BLaER1 treated with 17β-estradiol and CSF1 and Interleukin-3, amounts not matched to agents 10 nM and 100 nM (cell line): ENCODE results near the gene CARD10.
A peak's percentile ranks its signal among the peaks of the same experiment; 100 is the strongest.

Experiments
- H3K27ac ChIP-seq, 11 experiments: shearing (Covaris generic); formaldehyde crosslinking; 2 replicates each; pipeline ENCODE4 v1.8.1; 2022
- H3K27me3 ChIP-seq, 11 experiments: shearing (Covaris generic); formaldehyde crosslinking; 2 replicates each; pipeline ENCODE4 v1.8.1; 2022
- H3K36me3 ChIP-seq, 11 experiments: shearing (Covaris generic); formaldehyde crosslinking; 2 replicates each; pipeline ENCODE4 v1.8.1; 2022
- H3K4me1 ChIP-seq, 10 experiments: shearing (Covaris generic); formaldehyde crosslinking; 2 replicates each; pipeline ENCODE4 v1.8.1; 2022
- H3K4me2 ChIP-seq, 11 experiments: shearing (Covaris generic); formaldehyde crosslinking; 2 replicates each; pipeline ENCODE4 v1.8.1; 2022
- H3K4me3 ChIP-seq, 10 experiments: shearing (Covaris generic); formaldehyde crosslinking; 2 replicates each; pipeline ENCODE4 v1.8.1; 2022
- H3K9ac ChIP-seq, 11 experiments: shearing (Covaris generic); formaldehyde crosslinking; 2 replicates each; pipeline ENCODE4 v1.8.1; 2022
- H3K9me3 ChIP-seq, 11 experiments: shearing (Covaris generic); formaldehyde crosslinking; replicated peaks in 1 of 11; 2 replicates each; pipeline ENCODE4 v1.8.1; 2022
- H4K20me1 ChIP-seq, 11 experiments: shearing (Covaris generic); formaldehyde crosslinking; 2 replicates each; pipeline ENCODE4 v1.8.1; 2022
- Cebpa-rat ChIP-seq, 11 experiments: shearing (Covaris generic); IDR thresholded peaks; 2 replicates each; pipeline ENCODE4 v1.8.1; 2022

The CARD10 gene

DNA sequence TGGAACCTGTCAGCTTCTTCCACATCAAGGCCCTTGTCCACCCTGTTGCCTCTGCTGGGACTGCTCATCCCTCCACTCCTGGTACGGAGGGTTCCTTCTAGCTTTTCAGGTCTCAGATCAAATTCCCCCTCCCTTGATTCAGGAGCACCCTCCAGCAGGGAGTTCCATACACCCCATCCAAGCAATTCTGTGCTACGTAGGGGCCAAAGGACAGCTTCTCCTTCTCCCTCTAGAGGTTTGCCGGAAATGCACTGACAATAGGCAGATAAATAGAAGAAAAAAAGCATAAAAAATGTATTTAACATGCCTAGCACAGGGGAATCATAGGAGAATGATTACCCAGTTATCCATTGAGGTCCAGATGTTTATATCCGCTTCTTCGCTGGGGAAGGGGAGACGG, 3.3 kb upstream of the CARD10 start:
- Histone ChIP-seq H3K9me3 (no peaks in the 10 kb centered on the region), H3K9ac (no peak overlapping the region), H3K36me3 (no peaks in the 10 kb centered on the region), H3K4me2 (no peak overlapping the region), H3K27me3 (peaks cover 50 to 64% (median 58%) of the 10 kb centered on the region in 11 experiments), H4K20me1 (peaks cover 0 to 30% (median 12%) of the 10 kb centered on the region in 11 experiments; a peak in 12 of 22 replicates), H3K4me3 (no peak overlapping the region), H3K27ac (no peak overlapping the region), H3K4me1 (peaks cover 12 to 43% (median 34%) of the 10 kb centered on the region in 10 experiments)
- no peak for TF ChIP-seq Cebpa-rat (IDR thresholded peaks at IDR 0.05)

DNA sequence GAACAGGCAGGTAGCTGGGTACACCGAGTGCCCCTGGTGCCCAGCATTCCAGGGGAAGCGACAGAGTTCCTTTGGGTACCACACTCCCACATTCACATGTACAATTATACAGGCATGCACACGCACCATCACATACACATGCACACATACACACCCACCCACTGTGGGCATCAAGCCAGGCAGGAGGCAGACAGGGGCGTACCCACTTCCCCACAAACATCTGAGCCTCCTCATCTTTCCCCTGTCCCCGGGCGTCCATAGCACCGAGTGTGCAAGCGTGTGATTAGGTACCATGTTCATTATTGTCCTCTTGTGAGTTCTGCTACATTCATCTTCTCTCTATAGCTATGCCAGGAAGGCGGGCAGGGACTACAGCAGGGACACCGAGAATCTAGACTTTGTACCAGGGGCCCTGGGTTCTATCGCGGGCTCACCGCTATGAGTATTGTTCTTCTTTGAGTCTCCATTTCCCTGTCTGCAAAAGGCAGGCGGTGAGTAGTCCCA, 2.1 kb upstream of the CARD10 start:
- Histone ChIP-seq H3K9ac (no peak overlapping the region), H3K9me3 (no peaks in the 10 kb centered on the region), H4K20me1 (peaks cover 0 to 30% (median 12%) of the 10 kb centered on the region in 11 experiments; a peak in 12 of 22 replicates), H3K4me1 (peaks cover 12 to 36% (median 29%) of the 10 kb centered on the region in 10 experiments), H3K27me3 (peaks cover 52 to 76% (median 70%) of the 10 kb centered on the region in 11 experiments), H3K36me3 (no peaks in the 10 kb centered on the region), H3K4me2 (no peak overlapping the region), H3K27ac (no peak overlapping the region), H3K4me3 (no peak overlapping the region)
- no peak for TF ChIP-seq Cebpa-rat (IDR thresholded peaks at IDR 0.05)

DNA sequence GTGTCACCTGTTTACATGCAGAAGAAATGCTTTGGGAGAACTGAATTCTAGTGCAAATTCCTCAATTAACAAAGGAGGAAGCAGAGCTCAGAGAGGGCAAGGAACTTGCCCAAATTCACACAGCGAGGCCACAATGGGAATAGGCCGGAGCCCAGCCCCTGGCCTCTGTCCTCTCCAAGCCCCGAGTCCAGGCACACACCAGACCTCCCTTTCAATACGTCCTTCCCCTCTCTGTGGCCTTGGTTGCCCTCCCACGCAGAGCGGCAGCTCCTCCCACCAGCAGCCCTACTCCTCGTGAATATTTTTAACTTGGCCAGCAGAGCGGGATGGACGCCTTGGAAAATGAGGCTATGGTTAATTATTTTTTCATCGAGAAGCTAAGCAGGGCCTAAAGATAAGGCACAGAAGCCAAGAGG, 1.6 kb upstream of the CARD10 start:
- H3K36me3 ChIP-seq = no peaks in the 10 kb centered on the region
- H4K20me1 ChIP-seq = peaks cover 0 to 30% (median 12%) of the 10 kb centered on the region in 11 experiments; a peak in 12 of 22 replicates
- H3K27me3 ChIP-seq = peaks cover 57 to 81% (median 75%) of the 10 kb centered on the region in 11 experiments
- TF ChIP-seq Cebpa-rat (IDR thresholded peaks at IDR 0.05) = no peak
- H3K4me3 ChIP-seq = no peak overlapping the region
- H3K27ac ChIP-seq = no peak overlapping the region
- H3K9me3 ChIP-seq = no peaks in the 10 kb centered on the region
- H3K9ac ChIP-seq = no peak overlapping the region
- H3K4me2 ChIP-seq = 0 out of 22 replicates have a peak overlapping the region, but pooled peaks of 1 of the 11 experiments have one; percentile 19
- peaks cover 12 to 31% (median 25%) of the 10 kb centered on the region in 10 experiments for H3K4me1 ChIP-seq

DNA sequence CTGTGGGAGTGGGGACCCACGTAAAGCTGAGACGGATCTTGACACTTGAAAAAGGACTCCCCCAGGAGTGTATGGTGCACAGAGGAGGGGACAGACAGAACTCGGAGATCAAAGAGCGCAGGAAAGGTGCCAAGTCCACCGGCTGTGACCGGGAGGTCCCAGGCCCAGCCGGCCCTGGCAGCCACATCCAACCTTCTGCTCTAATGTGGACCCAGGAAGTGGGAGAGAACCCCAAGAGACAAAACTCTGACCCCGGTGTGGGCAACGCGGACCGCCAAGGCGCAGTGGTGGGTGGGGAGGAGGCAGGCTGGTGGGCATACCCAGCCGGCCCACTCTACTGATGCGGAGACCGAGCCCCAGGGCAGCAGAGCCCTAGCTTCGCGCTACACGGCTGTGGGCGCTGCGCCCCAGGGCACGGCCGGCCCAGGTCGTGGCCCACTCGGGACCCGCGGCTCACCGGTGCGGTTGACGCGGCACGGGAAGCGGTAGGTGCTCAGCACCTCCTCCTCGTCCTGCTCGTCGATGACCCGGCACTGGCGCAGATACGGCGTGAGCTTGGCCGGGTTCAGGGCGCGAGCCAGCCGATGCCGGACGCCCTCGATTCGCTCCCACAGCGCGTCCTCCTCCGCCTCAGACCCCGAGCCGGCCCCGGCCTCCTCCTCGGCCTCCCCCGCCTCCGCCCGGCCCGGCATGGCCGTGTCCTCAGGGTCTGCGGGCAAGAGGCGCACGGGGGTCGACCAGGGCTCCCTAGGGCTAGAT, 527 bp downstream of the CARD10 start:
- no peak for TF ChIP-seq Cebpa-rat (IDR thresholded peaks at IDR 0.05)
- Histone ChIP-seq H3K4me3 (peak overlapping the region; percentile 51 to 72 (median 60)), H3K4me1 (peaks cover 11 to 20% (median 15%) of the 10 kb centered on the region in 10 experiments), H3K9me3 (no peaks in the 10 kb centered on the region), H3K9ac (peak overlapping the region in 9 of 11 experiments; percentile 41 to 75 (median 59); a peak in 14 of 22 replicates), H3K36me3 (no peaks in the 10 kb centered on the region), H4K20me1 (peaks cover 0 to 30% (median 12%) of the 10 kb centered on the region in 11 experiments; a peak in 12 of 22 replicates), H3K27ac (no peak overlapping the region), H3K4me2 (peak overlapping the region; percentile 86 to 96 (median 92)), H3K27me3 (peaks cover 71 to 96% (median 92%) of the 10 kb centered on the region in 11 experiments)

DNA sequence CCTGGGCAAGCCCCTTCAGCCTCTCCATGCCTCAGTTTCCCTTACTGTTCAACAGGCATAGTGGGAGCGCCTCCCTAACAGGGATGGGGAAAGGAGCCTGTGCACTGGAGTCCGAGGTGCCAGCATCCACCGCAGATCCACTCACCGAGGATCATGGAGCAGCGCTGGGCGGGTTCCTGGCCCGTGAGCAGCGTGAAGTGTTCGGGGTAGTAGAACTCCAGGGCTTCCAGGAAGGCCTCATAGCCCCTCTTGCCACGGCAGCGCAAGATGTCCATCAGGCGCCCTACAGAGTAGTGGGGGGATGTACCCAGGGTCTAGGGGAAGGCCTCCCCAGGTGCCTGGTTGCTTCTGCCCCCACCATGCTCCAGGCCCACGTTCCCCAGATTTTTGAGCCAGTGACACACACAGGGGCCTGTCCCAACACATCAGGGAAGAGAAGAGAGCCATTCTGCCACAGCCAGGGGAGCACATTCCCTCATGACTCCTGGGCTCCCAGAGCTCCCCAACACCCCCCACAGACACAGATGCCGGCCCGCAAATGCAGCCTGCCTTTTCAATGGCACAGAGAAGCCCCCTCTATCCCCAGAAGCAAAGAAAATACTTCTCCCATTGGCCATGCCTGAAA, 1.3 kb downstream of the CARD10 start:
- no peak overlapping the region for H3K4me3 ChIP-seq
- no peaks in the 10 kb centered on the region for H3K9me3 ChIP-seq
- H3K4me2 ChIP-seq = no peak overlapping the region
- TF ChIP-seq Cebpa-rat (IDR thresholded peaks at IDR 0.05) = no peak
- no peak overlapping the region for H3K9ac ChIP-seq
- no peaks in the 10 kb centered on the region for H3K36me3 ChIP-seq
- no peak overlapping the region for H3K27ac ChIP-seq
- H3K4me1 ChIP-seq = peaks cover 11 to 26% (median 15%) of the 10 kb centered on the region in 10 experiments
- peaks cover 0 to 30% (median 12%) of the 10 kb centered on the region in 11 experiments; a peak in 12 of 22 replicates for H4K20me1 ChIP-seq
- H3K27me3 ChIP-seq = peaks cover 76 to 99% (median 96%) of the 10 kb centered on the region in 11 experiments

DNA sequence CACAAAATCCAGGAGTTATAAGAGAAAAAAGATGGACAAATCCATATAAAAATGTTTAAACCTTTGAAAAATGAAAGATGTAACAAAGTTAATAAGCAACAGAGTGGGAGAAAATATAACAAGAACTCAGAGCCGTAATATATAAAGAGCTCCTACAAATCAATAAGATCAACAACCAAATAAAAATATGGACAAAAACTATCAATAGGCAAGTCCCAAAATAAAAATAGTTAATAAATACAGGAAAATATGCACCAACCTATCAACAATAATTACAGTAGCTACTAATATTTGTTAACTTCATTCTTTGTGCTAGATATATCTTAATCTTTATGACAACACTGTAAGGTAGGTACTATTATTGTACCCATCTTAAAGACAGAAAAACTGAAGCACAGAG, 2.8 kb downstream of the CARD10 start:
- Histone ChIP-seq H3K9me3 (no peaks in the 10 kb centered on the region), H3K27ac (no peak overlapping the region), H4K20me1 (peaks cover 0 to 30% (median 12%) of the 10 kb centered on the region in 11 experiments; a peak in 12 of 22 replicates), H3K4me1 (peaks cover 12 to 35% (median 26%) of the 10 kb centered on the region in 10 experiments), H3K4me3 (no peak overlapping the region), H3K27me3 (peaks cover 65 to 94% (median 88%) of the 10 kb centered on the region in 11 experiments), H3K9ac (no peak overlapping the region), H3K4me2 (no peak overlapping the region), H3K36me3 (no peaks in the 10 kb centered on the region)
- no peak for TF ChIP-seq Cebpa-rat (IDR thresholded peaks at IDR 0.05)

DNA sequence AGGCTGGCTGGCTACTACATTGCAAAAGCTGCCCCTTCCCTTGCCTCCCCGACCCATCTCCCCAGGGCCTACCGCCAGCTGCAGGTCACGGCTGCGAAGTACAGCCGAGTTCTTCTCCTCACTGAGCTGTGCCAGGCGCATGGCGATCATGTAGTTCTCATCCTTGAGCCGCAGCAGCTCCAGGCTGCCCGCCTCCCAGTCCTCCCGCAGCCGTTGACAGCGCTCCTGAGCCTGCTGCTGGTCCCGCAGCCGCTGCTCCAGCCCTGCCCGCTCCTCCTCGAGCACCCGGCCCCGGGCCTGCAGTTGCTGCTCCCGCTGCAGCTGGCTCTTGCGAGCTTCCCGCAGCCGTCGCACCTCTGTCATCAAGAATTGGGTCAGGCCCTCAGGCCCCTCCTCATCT, 3.3 kb downstream of the CARD10 start:
- H3K27ac ChIP-seq = no peak overlapping the region
- H3K9ac ChIP-seq = no peak overlapping the region
- H3K9me3 ChIP-seq = no peaks in the 10 kb centered on the region
- TF ChIP-seq Cebpa-rat (IDR thresholded peaks at IDR 0.05) = no peak
- H3K4me3 ChIP-seq = no peak overlapping the region
- H3K4me1 ChIP-seq = peaks cover 13 to 36% (median 28%) of the 10 kb centered on the region in 10 experiments
- peaks cover 0 to 28% (median 12%) of the 10 kb centered on the region in 11 experiments; a peak in 12 of 22 replicates for H4K20me1 ChIP-seq
- peak overlapping the region in 2 of 11 experiments; percentile 18 to 25; a peak in 2 of 22 replicates for H3K4me2 ChIP-seq
- H3K36me3 ChIP-seq = no peaks in the 10 kb centered on the region
- H3K27me3 ChIP-seq = peaks cover 60 to 89% (median 82%) of the 10 kb centered on the region in 11 experiments

DNA sequence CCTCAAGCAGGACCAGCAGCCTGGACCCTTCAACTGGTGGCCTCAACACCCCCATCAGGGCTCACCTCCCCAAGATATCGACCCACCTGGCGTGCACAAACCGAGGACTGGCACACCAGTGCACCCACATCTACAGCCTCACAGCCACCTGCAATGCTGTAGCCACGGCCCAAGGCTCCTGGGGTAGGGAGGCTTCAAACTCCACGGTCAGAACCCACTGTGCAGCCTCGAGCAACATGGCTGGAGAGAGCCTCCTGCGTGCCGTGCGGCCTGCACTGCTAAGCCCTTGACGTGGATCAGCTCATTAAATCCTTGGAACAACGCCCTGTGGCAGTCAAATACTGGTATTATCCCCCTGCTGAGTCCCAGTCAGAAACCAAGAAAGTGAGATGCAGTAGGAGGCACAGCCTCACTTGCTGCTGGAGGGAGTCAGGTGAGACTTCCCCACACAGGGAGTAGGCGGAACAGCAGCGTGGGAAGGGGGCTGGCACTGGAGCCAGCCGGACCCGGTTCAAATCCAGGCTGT, 4.6 kb downstream of the CARD10 start:
- H3K9me3 ChIP-seq = no peaks in the 10 kb centered on the region
- H3K4me2 ChIP-seq = no peak overlapping the region
- H3K36me3 ChIP-seq = no peaks in the 10 kb centered on the region
- H3K4me3 ChIP-seq = no peak overlapping the region
- no peak for TF ChIP-seq Cebpa-rat (IDR thresholded peaks at IDR 0.05)
- peaks cover 13 to 42% (median 33%) of the 10 kb centered on the region in 10 experiments for H3K4me1 ChIP-seq
- H3K27ac ChIP-seq = no peak overlapping the region
- H4K20me1 ChIP-seq = peaks cover 0 to 21% (median 9%) of the 10 kb centered on the region in 11 experiments; a peak in 12 of 22 replicates
- no peak overlapping the region for H3K9ac ChIP-seq
- H3K27me3 ChIP-seq = peaks cover 46 to 76% (median 69%) of the 10 kb centered on the region in 11 experiments
